Measurements from ENCODE around the gene POFUT2.

POFUT2 gene

DNA sequence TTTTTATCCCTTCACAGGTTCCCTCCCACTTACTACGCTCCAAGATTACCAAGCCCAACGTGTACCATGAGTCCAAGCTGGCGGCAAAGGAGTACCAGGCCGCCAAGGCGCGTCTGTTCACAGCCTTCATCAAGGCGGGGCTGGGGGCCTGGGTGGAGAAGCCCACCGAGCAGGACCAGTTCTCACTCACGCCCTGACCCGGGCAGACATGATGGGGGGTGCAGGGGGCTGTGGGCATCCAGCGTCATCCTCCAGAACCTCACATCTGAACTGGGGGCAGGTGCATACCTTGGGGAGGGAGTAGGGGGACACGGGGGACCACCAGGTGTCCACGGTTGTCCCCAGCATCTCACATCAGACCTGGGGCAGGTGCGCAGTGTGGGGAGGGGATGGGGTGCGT is 65.7 kb downstream of the POFUT2 start:
- DNase-seq (ENCODE audit: low read depth), result no peak

DNA sequence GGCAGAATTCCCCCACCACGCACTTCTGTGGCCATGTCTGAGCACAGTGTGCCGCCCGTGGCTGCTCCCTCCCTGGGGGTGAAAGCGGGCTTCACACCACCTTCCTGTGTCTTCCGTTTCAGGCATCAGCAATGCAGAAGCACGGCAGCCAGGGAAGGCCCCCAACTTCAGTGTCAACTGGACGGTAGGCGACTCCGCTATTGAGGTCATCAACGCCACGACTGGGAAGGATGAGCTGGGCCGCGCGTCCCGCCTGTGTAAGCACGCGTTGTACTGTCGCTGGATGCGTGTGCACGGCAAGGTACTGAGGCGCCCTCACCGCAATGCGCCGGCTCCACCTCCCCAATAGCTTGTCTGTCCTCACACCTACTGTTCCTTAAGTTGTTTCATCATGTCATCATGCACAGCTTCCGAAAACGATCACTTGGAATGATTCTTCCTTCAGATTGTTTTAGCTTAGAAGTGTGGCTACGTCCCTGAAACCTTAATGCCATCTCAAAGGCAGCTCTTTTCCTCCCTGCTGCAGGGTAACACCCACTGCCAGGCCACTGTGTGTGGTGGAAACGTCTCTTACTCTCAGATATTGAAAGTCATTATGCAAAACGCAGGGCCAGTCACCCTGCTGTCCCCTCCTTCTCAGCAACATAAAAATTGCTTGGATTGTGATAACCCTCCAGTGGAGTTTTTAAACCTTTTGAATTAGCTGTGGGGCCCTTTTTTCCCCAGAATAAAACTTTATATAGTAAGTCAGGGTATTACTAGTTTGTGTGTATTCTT is 66.8 kb downstream of the POFUT2 start:
- no peak for DNase-seq (ENCODE audit: low read depth)

DNA sequence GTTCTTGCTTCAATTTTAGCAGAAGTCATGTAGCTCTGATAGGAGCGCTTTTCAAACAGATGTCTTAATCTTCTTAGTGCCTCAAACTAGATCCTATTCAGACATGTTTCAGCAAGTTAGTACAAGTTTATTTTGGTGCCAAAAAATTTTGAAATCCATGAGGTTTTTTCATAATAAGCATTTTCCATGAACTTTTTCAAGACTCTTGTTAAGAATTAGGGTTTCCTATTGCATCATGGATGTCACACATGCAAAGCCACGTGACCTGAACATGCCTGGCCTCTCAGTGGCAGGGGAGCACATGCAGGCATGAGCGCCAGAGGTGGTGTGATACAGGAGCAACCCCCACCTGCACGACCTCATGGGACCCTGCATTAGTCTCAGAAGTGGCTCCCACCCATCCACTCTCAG is 67.6 kb downstream of the POFUT2 start:
- peak; percentile 57 for DNase-seq (ENCODE audit: low read depth)

DNA sequence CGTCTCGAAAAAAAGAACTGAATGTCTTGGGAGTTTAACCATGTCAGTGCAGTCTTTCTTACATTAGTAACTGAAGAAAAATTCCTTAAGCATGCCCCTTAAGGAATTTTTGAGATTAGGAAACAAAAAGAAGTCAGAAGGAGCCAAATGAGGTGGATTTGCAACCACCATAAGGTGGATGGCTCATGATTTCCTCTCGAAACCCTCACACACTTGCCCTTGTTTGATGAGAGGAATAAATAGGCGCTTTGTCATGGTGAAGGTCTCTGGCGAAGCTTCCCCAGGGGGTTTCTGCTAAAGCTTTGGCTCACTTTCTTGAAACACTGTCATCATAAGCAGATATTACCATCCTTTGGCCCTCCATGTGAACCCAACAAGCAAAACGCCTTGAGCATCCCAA is 68.2 kb downstream of the POFUT2 start:
- DNase-seq (ENCODE audit: low read depth), result peak; percentile 18

DNA sequence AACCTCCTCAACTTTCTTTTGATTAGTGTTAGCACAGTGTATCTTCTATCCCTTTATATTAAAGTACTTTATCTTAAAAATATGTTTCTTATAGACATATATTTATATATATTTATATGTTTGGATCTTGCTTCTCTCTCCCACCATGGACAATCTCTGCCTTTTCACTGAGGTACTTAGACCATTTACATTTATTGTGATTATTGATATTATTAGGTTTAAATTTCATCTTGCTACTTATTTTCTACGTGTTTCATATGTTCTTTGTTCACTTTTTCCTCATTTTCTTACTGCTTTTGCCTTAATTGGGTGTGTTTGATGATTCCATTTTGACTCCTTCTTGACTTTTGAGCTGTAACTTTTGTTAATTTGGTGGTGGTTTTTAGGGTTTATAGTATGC is 70.7 kb downstream of the POFUT2 start:
- no peak for DNase-seq (ENCODE audit: low read depth)

DNA sequence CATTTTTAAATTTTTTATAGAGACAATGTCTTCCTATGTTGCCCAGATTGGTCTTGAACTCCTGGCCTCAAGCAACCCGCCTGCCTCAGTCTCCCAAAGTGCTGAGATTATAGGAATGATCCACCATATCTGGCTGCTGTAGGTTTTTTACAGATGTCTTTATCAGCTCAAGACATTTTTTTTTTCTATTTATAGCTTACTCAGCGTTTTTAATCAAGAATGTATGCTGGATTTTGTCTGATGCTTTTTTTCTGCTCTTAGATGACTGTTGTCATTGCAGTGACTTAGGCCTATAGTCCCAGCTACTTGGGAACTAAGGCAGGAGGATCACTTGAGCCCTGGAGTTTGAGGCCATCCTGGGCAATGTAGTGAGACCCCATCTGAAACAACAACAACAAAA is 72.5 kb downstream of the POFUT2 start:
- DNase-seq (ENCODE audit: low read depth), result no peak
